SIG-M5 treated with dmso at 0.1 percent for 504 hours (cell line): ENCODE measurements around the gene HOXB4.

Source experiments
- DNase-seq: peaks from one replicate; lab custom pipeline; 2025; ENCODE audit not compliant: unreplicated experiment; lab: John Stamatoyannopoulos, UW

HOXB4 gene

GRCh38 chr17:48601539-48602425 lies 23.6 kb upstream of the HOXB4 start:
- no peak for DNase-seq

- no peak for DNase-seq
These were observed 23.0 kb upstream of the HOXB4 start for GRCh38 chr17:48601207-48601538.

DNA sequence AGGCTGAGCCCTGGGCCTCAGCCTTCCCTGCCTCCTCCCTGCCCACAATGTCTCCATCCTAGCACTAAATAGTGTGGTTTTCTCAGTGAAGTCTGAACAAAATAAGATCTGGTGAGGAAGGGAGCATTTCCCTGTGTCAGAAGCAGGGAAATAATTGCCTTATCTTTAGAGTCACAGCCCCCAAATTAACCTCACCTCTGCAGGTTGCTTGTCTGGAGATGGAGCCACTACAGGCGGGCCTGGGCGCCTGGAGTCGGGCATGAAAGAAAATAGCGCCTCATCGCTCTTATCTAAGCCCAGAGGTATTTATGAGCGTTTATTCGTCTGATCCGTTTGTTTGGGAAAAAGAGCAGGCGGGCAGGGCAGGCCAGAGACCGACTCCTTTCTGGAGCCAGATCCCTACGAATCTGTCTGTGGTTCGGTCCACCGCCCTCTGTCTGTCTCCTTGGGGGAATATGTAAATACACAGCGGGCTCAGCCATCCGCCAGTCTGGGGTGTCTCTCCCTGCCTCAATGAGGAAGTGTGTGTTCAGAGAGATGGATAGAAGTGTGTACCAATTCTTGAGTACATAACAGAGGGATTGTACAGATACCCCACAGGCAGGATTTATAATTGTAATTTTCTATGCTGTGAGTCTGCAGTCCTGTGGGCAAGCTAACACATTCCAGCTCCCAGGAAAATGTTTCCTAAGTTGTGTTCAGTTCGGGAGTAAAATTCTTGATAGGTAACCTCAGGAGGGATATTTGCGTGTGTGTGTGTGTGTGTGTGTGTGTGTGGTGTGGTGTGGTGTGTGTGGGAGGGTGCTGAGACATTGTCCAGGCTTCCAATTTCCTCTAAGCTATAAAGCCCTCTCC lies 22.3 kb upstream of the HOXB4 start:
- DNase-seq: no peak

DNA sequence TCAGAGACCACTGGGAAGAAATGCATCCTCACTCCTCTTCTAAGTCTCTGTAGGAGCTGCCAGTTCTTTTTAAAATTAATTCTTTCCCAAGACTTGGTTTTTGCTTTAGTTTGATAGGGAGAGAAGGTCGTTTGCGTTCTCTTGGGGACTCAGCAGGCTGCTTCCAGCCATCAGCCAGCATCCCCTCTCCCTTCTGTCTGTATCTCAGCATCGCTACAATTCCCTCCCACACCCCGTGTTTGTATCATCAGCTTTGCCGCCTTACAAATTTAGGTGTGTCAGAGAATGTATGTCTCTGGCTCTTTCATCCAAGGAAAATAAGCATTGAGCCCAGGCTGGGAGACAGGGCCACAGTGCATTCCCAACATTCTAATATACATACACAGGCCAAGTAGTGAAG lies 21.2 kb upstream of the HOXB4 start:
- DNase-seq: no peak

DNA sequence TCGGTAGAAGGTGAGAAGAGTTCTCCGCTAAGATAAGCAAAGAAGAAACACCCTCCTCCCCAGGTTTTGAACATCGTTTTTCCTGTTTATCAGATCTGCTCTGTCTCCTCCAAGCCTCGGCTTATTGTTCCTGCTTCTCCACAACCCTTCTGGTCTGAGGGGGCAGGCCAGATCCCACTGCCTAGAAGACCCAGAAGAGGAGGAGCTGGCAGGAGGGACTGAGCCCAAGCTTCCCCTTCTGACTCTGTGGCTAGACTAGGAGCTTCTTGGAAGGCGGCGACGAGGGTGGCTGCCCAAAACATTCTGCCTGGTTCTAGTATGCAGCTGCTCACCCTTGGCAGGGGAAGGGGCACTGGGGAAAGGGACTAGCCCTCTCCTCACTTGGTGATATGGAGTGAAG lies 20.6 kb upstream of the HOXB4 start:
- DNase-seq: no peak

- DNase-seq: no peak
These were observed 19.9 kb upstream of the HOXB4 start for GRCh38 chr17:48597778-48598631.

DNA sequence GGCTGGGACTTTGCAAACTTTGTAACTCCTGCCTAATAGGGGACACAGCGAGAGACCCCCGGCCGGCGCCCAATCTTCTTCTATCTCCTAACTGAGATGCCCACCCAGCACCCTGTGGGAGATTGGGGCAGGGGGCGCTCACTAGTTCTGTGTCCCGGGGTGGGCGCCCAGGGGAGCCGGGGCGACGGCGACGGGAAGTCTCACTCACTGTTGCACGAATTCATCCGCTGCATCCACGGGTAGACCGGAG lies 19.3 kb upstream of the HOXB4 start:
- DNase-seq: no peak

GRCh38 chr17:48596735-48597527 lies 18.8 kb upstream of the HOXB4 start:
- DNase-seq: no peak

DNA sequence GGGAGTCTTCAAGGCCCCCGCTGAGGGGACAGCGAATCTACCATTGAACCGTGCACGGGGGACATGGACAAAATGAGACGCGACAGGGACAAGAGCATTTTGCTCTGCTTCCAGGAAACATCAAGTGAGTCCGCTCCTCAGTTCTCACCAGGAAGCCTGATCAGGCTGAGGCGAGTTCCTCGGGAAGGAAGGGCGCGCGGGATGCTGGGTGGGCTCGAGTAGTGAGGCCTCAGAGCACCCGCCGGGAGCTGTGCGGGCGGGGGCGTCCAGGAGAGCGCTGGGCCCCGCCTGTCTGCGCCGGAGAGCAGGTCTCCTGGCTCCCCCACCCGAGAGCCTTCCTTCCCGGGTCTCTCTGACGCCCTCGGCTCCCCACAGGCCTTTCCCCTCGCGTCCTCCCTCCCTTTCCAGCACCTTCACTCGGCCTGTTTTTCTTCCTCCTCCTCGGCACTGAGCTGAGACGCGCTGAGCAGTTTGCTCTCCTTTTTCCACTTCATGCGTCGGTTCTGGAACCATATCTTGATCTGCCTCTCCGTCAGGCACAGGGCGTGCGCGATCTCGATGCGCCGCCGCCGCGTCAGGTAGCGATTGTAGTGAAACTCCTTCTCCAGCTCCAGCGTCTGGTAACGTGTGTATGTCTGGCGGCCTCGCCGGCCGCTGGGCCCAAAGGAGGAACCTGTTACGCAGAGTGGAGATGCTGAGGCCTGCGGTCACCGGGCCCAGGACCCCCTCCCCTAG lies 18.0 kb upstream of the HOXB4 start:
- no peak for DNase-seq

GRCh38 chr17:48595278-48595999 lies 17.3 kb upstream of the HOXB4 start:
- no peak for DNase-seq

DNA sequence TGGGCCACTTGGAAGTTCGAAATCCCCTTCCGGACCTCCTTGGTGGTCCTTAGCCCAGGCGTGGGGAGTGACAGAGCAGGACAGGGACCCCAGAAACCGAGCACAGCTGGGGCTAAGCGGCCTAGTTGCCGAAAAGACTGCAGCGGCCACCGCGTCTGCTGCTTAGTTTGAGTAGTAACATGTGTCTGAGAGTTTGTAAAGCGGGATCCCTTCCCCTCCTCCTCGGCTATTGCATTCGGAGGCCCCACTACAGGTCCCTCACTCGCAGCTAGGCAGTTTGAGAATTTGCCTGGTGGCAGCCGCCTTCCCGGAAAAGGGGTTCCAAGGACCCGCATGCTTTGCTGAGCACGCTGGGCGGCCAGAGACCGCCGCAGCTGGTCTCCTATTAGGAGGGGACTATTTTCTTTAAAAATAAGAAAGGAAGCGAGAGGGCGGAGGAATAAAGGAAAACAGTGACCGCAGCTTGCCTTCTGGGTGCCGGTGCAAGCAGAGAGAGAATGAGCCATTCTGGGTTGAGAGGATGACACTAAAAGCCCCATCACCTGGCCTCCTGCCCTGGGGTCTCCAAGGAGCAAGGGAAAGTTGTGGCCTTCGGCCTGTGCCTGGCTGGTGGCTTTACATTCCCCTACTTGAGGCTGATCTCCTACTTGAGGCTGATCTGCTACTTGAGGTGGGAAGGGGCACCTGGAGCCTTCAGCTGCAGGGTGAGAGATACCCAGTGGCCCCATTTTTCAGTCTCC lies 16.6 kb upstream of the HOXB4 start:
- DNase-seq: no peak

DNA sequence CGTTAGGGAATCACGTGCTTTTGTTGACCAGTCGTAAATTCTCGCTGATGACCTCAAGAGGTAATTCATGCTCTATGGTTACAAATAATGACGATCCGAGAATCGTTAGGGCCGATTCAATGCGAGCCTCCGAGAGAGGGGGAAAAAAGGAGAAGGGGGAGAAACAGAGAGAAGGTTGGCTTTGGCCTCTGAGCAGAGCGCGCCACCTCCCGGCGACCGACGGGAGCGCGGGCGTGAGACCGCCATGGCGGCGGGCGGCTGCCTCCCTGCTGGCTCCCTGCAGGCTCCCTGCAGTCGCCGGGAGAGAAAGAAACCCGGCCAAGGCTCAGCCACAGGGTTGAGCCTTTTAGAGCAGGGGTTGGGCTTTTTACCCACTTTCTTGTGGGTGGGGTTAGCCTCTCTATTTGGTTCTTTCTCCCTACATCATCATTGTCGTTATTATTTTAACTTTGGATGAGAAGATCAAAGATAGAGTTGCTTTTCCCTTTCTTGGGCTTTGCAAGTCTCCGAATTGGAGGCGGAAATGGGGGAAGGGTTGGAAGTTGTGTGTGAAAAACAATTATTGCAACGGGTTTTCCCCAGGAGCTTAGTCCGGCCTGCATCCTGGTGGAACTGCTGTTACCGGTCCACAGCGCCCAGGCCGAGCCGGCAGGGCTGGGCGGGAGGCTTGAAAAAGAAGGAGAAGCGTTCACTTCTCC lies 15.8 kb upstream of the HOXB4 start:
- DNase-seq: peak; percentile 78

GRCh38 chr17:48593126-48593829 lies 15.1 kb upstream of the HOXB4 start, which contains the start of gene HOXB5:
TSS of gene HOXB5 (minus strand) at chr17:48593779. CDS start at chr17:48593682, 97 bp downstream.
- DNase-seq: no peak

DNA sequence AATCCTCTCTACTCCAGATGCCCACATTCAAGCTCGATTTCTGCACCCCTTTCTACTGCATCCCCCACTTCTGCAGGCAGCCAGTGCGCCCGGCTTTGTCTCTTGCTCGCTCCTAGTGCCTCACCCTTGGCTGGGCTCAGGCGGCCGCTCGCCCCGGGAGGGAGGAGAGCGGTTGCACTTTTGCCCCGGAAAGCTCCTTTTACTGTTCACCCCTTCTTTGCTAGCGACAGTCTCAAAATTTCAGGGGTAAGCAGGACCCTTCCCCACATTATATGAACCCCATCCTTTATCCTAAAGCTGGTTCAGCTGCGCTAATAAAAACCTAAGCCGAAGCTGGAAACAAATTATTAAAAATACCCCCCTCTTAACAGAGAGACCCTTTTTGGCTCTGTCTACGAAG lies 14.4 kb upstream of the HOXB4 start:
- no peak for DNase-seq

DNA sequence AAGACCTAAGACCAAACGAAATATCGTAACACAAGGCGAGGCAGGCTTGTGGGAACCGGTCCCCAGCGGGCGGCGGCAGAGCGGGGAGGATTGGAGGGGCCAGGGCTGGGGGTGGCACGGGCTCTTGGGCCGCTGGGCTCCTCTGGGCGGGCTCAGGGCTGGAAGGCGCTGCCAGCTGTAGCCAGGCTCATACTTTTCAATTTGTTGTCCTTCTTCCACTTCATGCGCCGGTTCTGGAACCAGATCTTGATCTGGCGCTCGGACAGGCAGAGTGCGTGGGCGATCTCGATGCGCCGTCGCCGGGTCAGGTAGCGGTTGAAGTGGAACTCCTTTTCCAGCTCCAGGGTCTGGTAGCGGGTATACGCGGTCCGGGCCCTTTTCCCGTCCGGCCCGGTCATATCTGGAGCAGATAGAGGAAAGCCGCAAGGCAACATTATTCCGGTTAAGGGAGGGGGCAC lies 13.9 kb upstream of the HOXB4 start:
- DNase-seq: no peak

DNA sequence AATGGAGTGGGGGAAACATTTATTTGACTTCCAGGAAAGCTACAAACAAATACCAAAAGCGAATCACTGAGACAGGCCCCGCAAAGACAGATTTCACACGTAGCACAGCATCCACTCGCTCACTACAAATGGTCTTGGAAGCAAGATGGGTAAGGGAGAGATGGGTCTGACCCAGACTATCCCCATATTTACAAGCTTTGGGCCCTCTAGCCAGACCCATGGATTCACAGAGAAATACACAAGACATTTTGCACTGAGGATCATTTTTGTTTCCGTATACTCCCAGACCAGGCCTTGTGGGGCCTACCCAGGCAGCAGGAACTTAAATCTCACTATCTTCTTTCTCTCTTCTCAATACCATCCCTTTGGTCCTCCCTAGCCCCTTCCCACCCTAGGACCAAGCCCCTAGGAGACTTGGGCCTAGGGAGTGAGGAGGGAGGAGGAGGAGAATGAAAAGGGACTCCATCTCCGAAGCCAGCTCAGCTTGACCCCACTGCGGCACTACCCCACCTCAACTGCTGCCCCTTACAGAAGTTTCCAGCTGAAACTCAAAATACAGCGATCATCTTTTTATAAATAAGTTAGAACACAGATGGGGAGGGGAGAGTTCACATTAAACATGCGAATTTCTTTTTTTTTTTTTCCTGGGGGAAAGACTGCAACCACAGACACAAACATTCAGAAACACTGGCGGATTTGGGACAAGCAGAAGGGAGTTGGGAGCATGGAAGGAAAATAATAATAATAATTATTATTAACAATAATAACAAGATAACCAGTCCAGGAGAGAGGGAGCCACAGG lies 13.3 kb upstream of the HOXB4 start:
- no peak for DNase-seq
